ENCODE results near the gene CIPC.

The CIPC gene

GRCh38 chr14:77158882-77159255 lies 60.8 kb downstream of the CIPC start:
- no peak for TF ChIP-seq GABPA (IDR thresholded peaks at IDR 0.05; ENCODE audit: low read depth)
- no peak for TF ChIP-seq REST (IDR thresholded peaks at IDR 0.05; ENCODE audit: insufficient replicate concordance, low read depth)
- TF ChIP-seq SPI1 (IDR thresholded peaks at IDR 0.05; ENCODE audit: borderline replicate concordance, low read depth), result no peak
- TF ChIP-seq CTCF (IDR thresholded peaks at IDR 0.05; ENCODE audit: insufficient read depth, low read length), result no peak
- no peak for TF ChIP-seq POLR2AphosphoS5 (IDR thresholded peaks at IDR 0.05; ENCODE audit: low read depth)
- H3K27me3 ChIP-seq (ENCODE audit: insufficient read depth, poor library complexity, severe bottlenecking), result no peaks in the 10 kb centered on the region
- no peak for DNase-seq (ENCODE audit: low read depth in 1 of 2, low spot score in 1 of 2)
- H3K27ac ChIP-seq (replicated peaks), result no peak overlapping the region
- H3K4me3 ChIP-seq (replicated peaks; ENCODE audit: insufficient read depth, low read length), result no peak overlapping the region

- no peak overlapping the region for H3K27ac ChIP-seq (replicated peaks)
- no peak for DNase-seq (ENCODE audit: low read depth in 1 of 2, low spot score in 1 of 2)
These were observed 63.0 kb downstream of the CIPC start for GRCh38 chr14:77161011-77161410.

More at GRCh38 chr14:77161011-77161410, 63.0 kb downstream of the CIPC start:
- Histone ChIP-seq H3K27me3 (ENCODE audit: insufficient read depth, poor library complexity, severe bottlenecking) (no peaks in the 10 kb centered on the region), H3K4me3 (replicated peaks; ENCODE audit: insufficient read depth, low read length) (no peak overlapping the region)
- no peak for TF ChIP-seq REST (IDR thresholded peaks at IDR 0.05; ENCODE audit: insufficient replicate concordance, low read depth)
- TF ChIP-seq CTCF (IDR thresholded peaks at IDR 0.05; ENCODE audit: insufficient read depth, low read length), result no peak
- no peak for TF ChIP-seq POLR2AphosphoS5 (IDR thresholded peaks at IDR 0.05; ENCODE audit: low read depth)
- no peak for TF ChIP-seq GABPA (IDR thresholded peaks at IDR 0.05; ENCODE audit: low read depth)
- no peak for TF ChIP-seq SPI1 (IDR thresholded peaks at IDR 0.05; ENCODE audit: borderline replicate concordance, low read depth)

Data from HL-60 (cell line).